HEK293 (cell line): ENCODE measurements around the gene INSIG2.

Source experiments
- ZBTB10 ChIP-seq: fragments of 450-650 bp; formaldehyde crosslinking; IDR thresholded peaks from 2 replicates; pipeline ENCODE4 v1.5.1; 2016; ENCODE audit warnings: missing biosample characterization, missing genetic modification characterization
- ZNF391 ChIP-seq: fragments of 450-650 bp; formaldehyde crosslinking; IDR thresholded peaks from 2 replicates; pipeline ENCODE4 v1.5.1; 2016; ENCODE audit warnings: low read depth, missing biosample characterization, missing genetic modification characterization, borderline replicate concordance
- ZNF776 ChIP-seq: fragments of 450-650 bp; formaldehyde crosslinking; IDR thresholded peaks from 2 replicates; pipeline ENCODE4 v1.5.0; 2017; ENCODE audit warnings: missing biosample characterization, missing genetic modification characterization, borderline replicate concordance
- TF ChIP-seq, protein P1 (sequence below): fragments of 450-650 bp; formaldehyde crosslinking; IDR thresholded peaks from 2 replicates; pipeline ENCODE4 v1.5.1; 2016; ENCODE audit warnings: missing biosample characterization, missing genetic modification characterization
- TF ChIP-seq, protein P2 (sequence below): sonication (generic); formaldehyde crosslinking; IDR thresholded peaks from 2 replicates; pipeline ENCODE4 v1.8.1; 2022; ENCODE audit warnings: mild to moderate bottlenecking, moderate library complexity, missing genetic modification reagents

- TF ChIP-seq, protein P1, sequence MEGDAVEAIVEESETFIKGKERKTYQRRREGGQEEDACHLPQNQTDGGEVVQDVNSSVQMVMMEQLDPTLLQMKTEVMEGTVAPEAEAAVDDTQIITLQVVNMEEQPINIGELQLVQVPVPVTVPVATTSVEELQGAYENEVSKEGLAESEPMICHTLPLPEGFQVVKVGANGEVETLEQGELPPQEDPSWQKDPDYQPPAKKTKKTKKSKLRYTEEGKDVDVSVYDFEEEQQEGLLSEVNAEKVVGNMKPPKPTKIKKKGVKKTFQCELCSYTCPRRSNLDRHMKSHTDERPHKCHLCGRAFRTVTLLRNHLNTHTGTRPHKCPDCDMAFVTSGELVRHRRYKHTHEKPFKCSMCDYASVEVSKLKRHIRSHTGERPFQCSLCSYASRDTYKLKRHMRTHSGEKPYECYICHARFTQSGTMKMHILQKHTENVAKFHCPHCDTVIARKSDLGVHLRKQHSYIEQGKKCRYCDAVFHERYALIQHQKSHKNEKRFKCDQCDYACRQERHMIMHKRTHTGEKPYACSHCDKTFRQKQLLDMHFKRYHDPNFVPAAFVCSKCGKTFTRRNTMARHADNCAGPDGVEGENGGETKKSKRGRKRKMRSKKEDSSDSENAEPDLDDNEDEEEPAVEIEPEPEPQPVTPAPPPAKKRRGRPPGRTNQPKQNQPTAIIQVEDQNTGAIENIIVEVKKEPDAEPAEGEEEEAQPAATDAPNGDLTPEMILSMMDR (tag by site-specific recombination) = no peak
- TF ChIP-seq ZBTB10 (tag by site-specific recombination) (no peak), ZNF776 (tag by site-specific recombination) (no peak), ZNF391 (tag by site-specific recombination) (no peak)
- TF ChIP-seq, protein P2, sequence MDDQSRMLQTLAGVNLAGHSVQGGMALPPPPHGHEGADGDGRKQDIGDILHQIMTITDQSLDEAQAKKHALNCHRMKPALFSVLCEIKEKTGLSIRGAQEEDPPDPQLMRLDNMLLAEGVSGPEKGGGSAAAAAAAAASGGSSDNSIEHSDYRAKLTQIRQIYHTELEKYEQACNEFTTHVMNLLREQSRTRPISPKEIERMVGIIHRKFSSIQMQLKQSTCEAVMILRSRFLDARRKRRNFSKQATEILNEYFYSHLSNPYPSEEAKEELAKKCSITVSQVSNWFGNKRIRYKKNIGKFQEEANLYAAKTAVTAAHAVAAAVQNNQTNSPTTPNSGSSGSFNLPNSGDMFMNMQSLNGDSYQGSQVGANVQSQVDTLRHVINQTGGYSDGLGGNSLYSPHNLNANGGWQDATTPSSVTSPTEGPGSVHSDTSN (CRISPR knock-in tag) = no peak
These were observed 43.4 kb upstream of the INSIG2 start for GRCh38 chr2:118044854-118045253.
